Thoracic aorta (tissue), 2 donors: ENCODE data around the gene MS4A7. TPM values are rescaled to one million over a fixed set of nuclear protein-coding genes. Genes with fewer than 3 reads are reported as not detected.

Experiments used
- ATAC-seq: fragments of 150-250 bp; one replicate; pipeline ENCODE4 v1.8.0; 2017; ENCODE audit warnings: low read depth; ENCODE audit not compliant: insufficient number of reproducible peaks, low FRiP score
- DNase-seq: peaks from one replicate; pipeline ENCODE4 v3.0.0-alpha.2; 2020; ENCODE audit warnings: low spot score
- H3K27ac ChIP-seq, 2 donors: fragments of 200-600 bp; sonication (generic); 1 replicate in 1 of 2; 2 replicates in 1 of 2; pipeline ENCODE4 v1.5.1; 2016; ENCODE audit warnings: mild to moderate bottlenecking in 2 of 2, moderate library complexity in 2 of 2
- H3K27me3 ChIP-seq: fragments of 200-600 bp; sonication (generic); replicated peaks from 2 replicates; pipeline ENCODE4 v1.6.0; 2016; ENCODE audit warnings: mild to moderate bottlenecking; ENCODE audit not compliant: insufficient read depth
- H3K36me3 ChIP-seq: fragments of 200-600 bp; sonication (generic); one replicate; pipeline ENCODE4 v1.5.1; 2016
- H3K4me1 ChIP-seq, 2 donors: fragments of 200-600 bp; sonication (generic); 1 replicate in 1 of 2; 2 replicates in 1 of 2; pipeline versions ENCODE4 v1.5.1 to v1.6.0; 2016; ENCODE audit warnings: low read depth in 2 of 2, mild to moderate bottlenecking in 1 of 2; ENCODE audit not compliant: control insufficient read depth in 1 of 2
- H3K4me3 ChIP-seq: fragments of 200-600 bp; sonication (generic); 2 replicates; pipeline ENCODE4 v1.5.1; 2016; ENCODE audit warnings: mild to moderate bottlenecking
- H3K9me3 ChIP-seq: fragments of 200-600 bp; sonication (generic); 2 replicates; pipeline ENCODE4 v1.5.1; 2016
- total RNA-seq, 2 donors: library from RNA; depleted of rRNA; stranded (reverse); fragments of >200 nt; gene quantifications; one replicate each; pipeline versions ENCODE4 v1.1.0 to v1.2.3, GENCODE V29; 2016
- TF ChIP-seq, protein P1 (sequence below): fragments of 200-600 bp; sonication (generic); IDR thresholded peaks from one replicate; pipeline ENCODE4 v1.5.1; 2019; ENCODE audit warnings: antibody characterized with exemption

The MS4A7 gene
- total RNA-seq, 2 donors from 2014 or later, result 41.8 to 81.8 TPM

GRCh38 chr11:60370811-60371298 lies 7.5 kb upstream of the MS4A7 start:
- ATAC-seq (no peak), DNase-seq (no peak)
- TF ChIP-seq, protein P1, sequence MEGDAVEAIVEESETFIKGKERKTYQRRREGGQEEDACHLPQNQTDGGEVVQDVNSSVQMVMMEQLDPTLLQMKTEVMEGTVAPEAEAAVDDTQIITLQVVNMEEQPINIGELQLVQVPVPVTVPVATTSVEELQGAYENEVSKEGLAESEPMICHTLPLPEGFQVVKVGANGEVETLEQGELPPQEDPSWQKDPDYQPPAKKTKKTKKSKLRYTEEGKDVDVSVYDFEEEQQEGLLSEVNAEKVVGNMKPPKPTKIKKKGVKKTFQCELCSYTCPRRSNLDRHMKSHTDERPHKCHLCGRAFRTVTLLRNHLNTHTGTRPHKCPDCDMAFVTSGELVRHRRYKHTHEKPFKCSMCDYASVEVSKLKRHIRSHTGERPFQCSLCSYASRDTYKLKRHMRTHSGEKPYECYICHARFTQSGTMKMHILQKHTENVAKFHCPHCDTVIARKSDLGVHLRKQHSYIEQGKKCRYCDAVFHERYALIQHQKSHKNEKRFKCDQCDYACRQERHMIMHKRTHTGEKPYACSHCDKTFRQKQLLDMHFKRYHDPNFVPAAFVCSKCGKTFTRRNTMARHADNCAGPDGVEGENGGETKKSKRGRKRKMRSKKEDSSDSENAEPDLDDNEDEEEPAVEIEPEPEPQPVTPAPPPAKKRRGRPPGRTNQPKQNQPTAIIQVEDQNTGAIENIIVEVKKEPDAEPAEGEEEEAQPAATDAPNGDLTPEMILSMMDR, result no peak

DNA sequence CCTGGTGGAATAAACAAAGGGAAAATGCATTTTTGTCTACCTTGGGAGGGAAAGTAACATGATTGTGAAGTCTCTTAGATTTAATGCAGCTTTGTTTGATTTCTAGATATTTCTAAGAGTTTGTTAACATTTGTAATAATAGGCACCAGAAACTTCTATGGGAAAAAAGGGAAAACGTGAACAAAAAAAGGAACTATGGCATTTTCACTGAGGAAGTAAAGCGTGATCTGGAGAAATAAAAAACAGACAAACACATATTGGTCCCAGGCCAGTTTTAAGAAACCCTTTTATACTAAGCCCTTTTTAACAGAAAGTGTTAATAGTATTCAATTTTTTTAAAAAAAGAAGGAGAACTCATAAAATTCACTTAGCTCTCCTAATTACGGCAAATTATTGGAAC lies 6.9 kb upstream of the MS4A7 start:
- ATAC-seq, result no peak
- Histone ChIP-seq H3K4me1 (no peaks in the 10 kb centered on the region), H3K4me3 (no peak overlapping the region), H3K9me3 (no peaks in the 10 kb centered on the region), H3K27me3 (no peaks in the 10 kb centered on the region), H3K36me3 (no peaks in the 10 kb centered on the region), H3K27ac (no peak overlapping the region)
- no peak for DNase-seq
- TF ChIP-seq, protein P1, result no peak

More at GRCh38 chr11:60370811-60371298, 7.5 kb upstream of the MS4A7 start:
- H3K27me3 ChIP-seq, result no peaks in the 10 kb centered on the region
- no peaks in the 10 kb centered on the region for H3K9me3 ChIP-seq
- H3K4me1 ChIP-seq, result no peaks in the 10 kb centered on the region
- H3K4me3 ChIP-seq, result no peak overlapping the region
- no peaks in the 10 kb centered on the region for H3K36me3 ChIP-seq
- no peak overlapping the region for H3K27ac ChIP-seq

- Histone ChIP-seq H3K27me3 (no peaks in the 10 kb centered on the region), H3K27ac (no peak overlapping the region), H3K9me3 (no peaks in the 10 kb centered on the region), H3K4me1 (no peaks in the 10 kb centered on the region), H3K36me3 (no peaks in the 10 kb centered on the region), H3K4me3 (no peak overlapping the region)
- ATAC-seq (no peak), DNase-seq (no peak)
- TF ChIP-seq, protein P1, result no peak
These were observed 6.5 kb upstream of the MS4A7 start for GRCh38 chr11:60371854-60372253.

DNA sequence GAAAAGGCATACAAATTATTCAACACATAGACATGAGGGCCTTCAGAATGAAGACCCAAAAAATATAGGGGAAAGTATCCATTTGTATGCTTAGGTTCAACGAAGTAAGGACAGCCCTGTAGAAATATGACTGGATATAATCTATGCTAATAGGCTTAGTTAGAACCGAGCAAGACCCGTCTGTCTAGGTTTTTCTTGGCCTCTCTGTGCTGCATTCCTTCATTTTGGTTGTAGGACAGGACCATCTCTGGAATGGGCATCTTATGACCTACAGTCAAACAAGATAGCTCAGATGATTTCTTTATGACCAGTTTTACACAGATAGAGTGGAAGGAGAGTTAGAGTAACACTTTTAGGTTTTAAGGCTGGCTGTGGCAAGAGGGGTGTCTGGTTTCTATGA lies 5.6 kb upstream of the MS4A7 start:
- Histone ChIP-seq H3K27ac (no peak overlapping the region), H3K4me3 (no peak overlapping the region), H3K4me1 (no peaks in the 10 kb centered on the region), H3K9me3 (no peaks in the 10 kb centered on the region), H3K36me3 (no peaks in the 10 kb centered on the region), H3K27me3 (no peaks in the 10 kb centered on the region)
- DNase-seq, result no peak
- ATAC-seq, result no peak
- TF ChIP-seq, protein P1, result no peak

DNA sequence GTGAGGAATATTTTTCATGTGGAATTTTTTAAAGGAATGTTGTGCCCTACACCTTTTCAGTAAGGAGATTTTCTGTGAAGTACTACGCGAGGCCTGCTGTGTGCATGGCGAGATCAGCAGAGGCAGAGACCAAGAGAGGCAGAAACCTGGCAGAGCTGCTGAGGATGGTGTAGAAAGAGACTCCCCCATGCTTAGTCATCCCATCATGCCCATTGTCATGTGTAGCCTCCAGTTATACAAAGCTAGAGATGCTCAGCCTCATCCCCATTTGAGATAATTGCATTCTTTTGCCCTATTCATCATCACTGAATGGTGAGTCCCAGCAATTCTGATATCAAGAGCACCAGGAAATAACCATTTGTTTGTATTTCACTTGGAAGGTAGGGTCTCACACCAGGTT lies 3.0 kb upstream of the MS4A7 start:
- H3K4me1 ChIP-seq, result no peaks in the 10 kb centered on the region
- no peak for DNase-seq
- H3K27ac ChIP-seq, result no peak overlapping the region
- TF ChIP-seq, protein P1, result no peak
- no peak overlapping the region for H3K4me3 ChIP-seq
- no peaks in the 10 kb centered on the region for H3K9me3 ChIP-seq
- no peak for ATAC-seq
- no peaks in the 10 kb centered on the region for H3K36me3 ChIP-seq
- H3K27me3 ChIP-seq, result no peaks in the 10 kb centered on the region
